HEK293 (cell line): ENCODE measurements around the gene ZNF480.

ENCODE experiments used
- CTCF ChIA-PET: fragments of 350-600 bp; formaldehyde crosslinking; extraction: SDS; loops from one replicate; lab custom pipeline; 2021; ENCODE audit warnings: antibody characterized with exemption; lab: Yijun Ruan, JAX
- POLR2A ChIA-PET: fragments of 300-600 bp; formaldehyde crosslinking; extraction: SDS; loops from one replicate; lab custom pipeline; 2020; ENCODE audit warnings: antibody characterized with exemption, inconsistent platforms; lab: Yijun Ruan, JAX
- H3K27ac ChIP-seq: fragments of 200-500 bp; sonication (Bioruptor generic); 2 replicates; pipeline ENCODE4 v1.5.1; 2014; ENCODE audit warnings: low read depth, low read length, control low read depth, inconsistent platforms; ENCODE audit errors: extremely low read depth
- H3K36me3 ChIP-seq, 2 experiments: fragments of 200-500 bp in 1 of 2; sonication (Bioruptor generic) in 1 of 2; 1 replicate in 1 of 2; 2 replicates in 1 of 2; pipeline ENCODE4 v1.5.1; 2014 to 2017; ENCODE audit warnings: inconsistent platforms in 2 of 2, low read length in 2 of 2; ENCODE audit not compliant: control insufficient read depth in 2 of 2, insufficient read depth in 1 of 2
- H3K4me1 ChIP-seq: fragments of 200-500 bp; sonication (Bioruptor generic); 2 replicates; pipeline ENCODE4 v1.5.1; 2014; ENCODE audit warnings: mild to moderate bottlenecking, low read length, inconsistent platforms; ENCODE audit not compliant: control insufficient read depth, insufficient read depth
- H3K4me3 ChIP-seq: 2 replicates; pipeline ENCODE4 v1.5.1; 2011; ENCODE audit warnings: low read depth, mild to moderate bottlenecking, control low read depth, low read length, moderate library complexity
- H3K9me3 ChIP-seq: fragments of 200-500 bp; sonication (Bioruptor generic); 2 replicates; pipeline ENCODE4 v1.5.1; 2014; ENCODE audit warnings: low read depth, low read length, inconsistent platforms; ENCODE audit not compliant: control insufficient read depth, insufficient read depth
- KLF10 ChIP-seq: fragments of 450-650 bp; IDR thresholded peaks from 2 replicates; pipeline ENCODE4 v1.5.1; 2018; ENCODE audit warnings: missing biosample characterization, mild to moderate bottlenecking, missing genetic modification characterization
- MZF1 ChIP-seq: fragments of 450-650 bp; formaldehyde crosslinking; IDR thresholded peaks from 2 replicates; pipeline ENCODE4 v1.5.1; 2017; ENCODE audit warnings: missing biosample characterization, missing genetic modification characterization, borderline replicate concordance
- PRDM1 ChIP-seq: fragments of 450-650 bp; formaldehyde crosslinking; IDR thresholded peaks from 2 replicates; pipeline ENCODE4; 2016; ENCODE audit warnings: missing biosample characterization, missing genetic modification characterization
- SETDB1 ChIP-seq: IDR thresholded peaks from one replicate; pipeline ENCODE4 v1.6.1; 2017; ENCODE audit warnings: mild to moderate bottlenecking, low read length, moderate library complexity, mixed read lengths; ENCODE audit not compliant: insufficient read length
- WT1 ChIP-seq: fragments of 450-650 bp; formaldehyde crosslinking; IDR thresholded peaks from 2 replicates; pipeline ENCODE4 v1.5.1; 2016; ENCODE audit warnings: missing biosample characterization, missing genetic modification characterization
- ZBTB7A ChIP-seq: fragments of 450-650 bp; formaldehyde crosslinking; IDR thresholded peaks from 2 replicates; pipeline ENCODE4 v1.5.1; 2016; ENCODE audit warnings: low read depth, missing biosample characterization, missing genetic modification characterization
- ZFHX2 ChIP-seq: fragments of 450-650 bp; formaldehyde crosslinking; conservative IDR thresholded peaks from 2 replicates; pipeline ENCODE4 v1.5.1; 2016; ENCODE audit warnings: missing biosample characterization, missing genetic modification characterization
- ZNF155 ChIP-seq: fragments of 450-650 bp; formaldehyde crosslinking; IDR thresholded peaks from 2 replicates; pipeline ENCODE4 v1.5.1; 2016; ENCODE audit warnings: missing biosample characterization, missing genetic modification characterization
- ZNF174 ChIP-seq: fragments of 450-650 bp; formaldehyde crosslinking; IDR thresholded peaks from 2 replicates; pipeline ENCODE4 v1.5.0; 2017; ENCODE audit warnings: missing biosample characterization, mild to moderate bottlenecking, missing genetic modification characterization
- ZNF175 ChIP-seq: fragments of 450-650 bp; formaldehyde crosslinking; IDR thresholded peaks from 2 replicates; pipeline ENCODE4 v1.5.1; 2016; ENCODE audit warnings: missing biosample characterization, missing genetic modification characterization
- ZNF266 ChIP-seq: fragments of 450-650 bp; formaldehyde crosslinking; IDR thresholded peaks from 2 replicates; pipeline ENCODE4 v1.5.1; 2016; ENCODE audit warnings: missing biosample characterization, missing genetic modification characterization, low read depth
- ZNF335 ChIP-seq: fragments of 450-650 bp; formaldehyde crosslinking; conservative IDR thresholded peaks from 2 replicates; pipeline ENCODE4 v1.5.1; 2016; ENCODE audit warnings: missing biosample characterization, missing genetic modification characterization
- ZNF391 ChIP-seq: fragments of 450-650 bp; formaldehyde crosslinking; IDR thresholded peaks from 2 replicates; pipeline ENCODE4 v1.5.1; 2016; ENCODE audit warnings: low read depth, missing biosample characterization, missing genetic modification characterization, borderline replicate concordance
- ZNF501 ChIP-seq: fragments of 450-650 bp; formaldehyde crosslinking; IDR thresholded peaks from 2 replicates; pipeline ENCODE4 v1.5.1; 2016; ENCODE audit warnings: missing biosample characterization, missing genetic modification characterization
- ZNF529 ChIP-seq: fragments of 450-650 bp; formaldehyde crosslinking; IDR thresholded peaks from 2 replicates; pipeline ENCODE4 v1.5.1; 2017; ENCODE audit warnings: missing genetic modification characterization, missing biosample characterization; ENCODE audit not compliant: insufficient replicate concordance
- ZNF530 ChIP-seq: fragments of 450-650 bp; formaldehyde crosslinking; IDR thresholded peaks from 2 replicates; pipeline ENCODE4 v1.5.1; 2016; ENCODE audit warnings: low read depth, missing biosample characterization, missing genetic modification characterization
- ZNF660 ChIP-seq: fragments of 450-650 bp; IDR thresholded peaks from 2 replicates; pipeline ENCODE4 v1.5.1; 2018; ENCODE audit warnings: missing biosample characterization, mild to moderate bottlenecking, missing genetic modification characterization
- ZNF677 ChIP-seq: fragments of 450-650 bp; IDR thresholded peaks from 2 replicates; pipeline ENCODE4 v1.5.0; 2018; ENCODE audit warnings: missing biosample characterization, mild to moderate bottlenecking, missing genetic modification characterization, moderate library complexity
- ZNF768 ChIP-seq: fragments of 450-650 bp; formaldehyde crosslinking; IDR thresholded peaks from 2 replicates; pipeline ENCODE4 v1.5.1; 2018; ENCODE audit warnings: missing biosample characterization, mild to moderate bottlenecking, missing genetic modification characterization
- ZNF785 ChIP-seq: fragments of 450-650 bp; formaldehyde crosslinking; IDR thresholded peaks from 2 replicates; pipeline ENCODE4 v1.5.1; 2016; ENCODE audit warnings: missing biosample characterization, missing genetic modification characterization
- ZSCAN16 ChIP-seq: fragments of 450-650 bp; formaldehyde crosslinking; IDR thresholded peaks from 2 replicates; pipeline ENCODE4 v1.5.1; 2016; ENCODE audit warnings: missing biosample characterization, missing genetic modification characterization
- TF ChIP-seq, protein P1 (sequence below): fragments of 450-650 bp; formaldehyde crosslinking; IDR thresholded peaks from 2 replicates; pipeline ENCODE4 v1.5.1; 2016; ENCODE audit warnings: missing biosample characterization, missing genetic modification characterization
- TF ChIP-seq, protein P2 (sequence below): fragments of 450-650 bp; formaldehyde crosslinking; IDR thresholded peaks from 2 replicates; pipeline ENCODE4 v1.5.1; 2016; ENCODE audit warnings: missing biosample characterization, missing genetic modification characterization, low read depth
- TF ChIP-seq, protein P3 (sequence below): fragments of 450-650 bp; formaldehyde crosslinking; IDR thresholded peaks from 2 replicates; pipeline ENCODE4 v1.5.1; 2016; ENCODE audit warnings: missing biosample characterization, missing genetic modification characterization, borderline replicate concordance

ZNF480 gene

DNA sequence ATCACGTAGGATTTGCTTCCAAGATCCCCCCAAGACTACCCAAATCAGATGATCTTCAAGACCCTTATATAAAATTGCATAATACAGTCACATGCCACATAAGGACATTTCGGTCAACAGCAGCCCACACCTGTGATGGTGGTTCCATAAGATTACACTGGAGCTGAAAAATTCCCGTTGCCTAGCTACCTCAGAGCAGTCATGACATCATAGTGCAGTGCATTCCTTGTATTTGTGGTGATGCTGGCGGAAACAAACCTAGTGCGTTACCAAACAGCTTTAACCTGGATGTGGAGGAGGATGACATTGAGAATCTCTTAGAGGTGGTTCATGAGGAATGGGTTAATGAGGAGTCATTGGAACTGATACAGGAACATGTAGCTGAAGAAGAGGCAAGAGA lies 22.8 kb upstream of the ZNF480 start:
- POLR2A ChIA-PET: interaction anchor here (1.3 kb wide), 1 partner anchor 26 kb away, joined by 5 read pairs; no protein-coding TSS in a partner anchor
- no peaks in the 10 kb centered on the region; the same call in 1 of the 2 replicates for H3K9me3 ChIP-seq
- CTCF ChIA-PET: interaction anchor here (0.6 kb wide), 1 partner anchor 1410 kb away, joined by 5 read pairs; no protein-coding TSS in a partner anchor
- H3K27ac ChIP-seq: no peak overlapping the region
- no peaks in the 10 kb centered on the region for H3K4me1 ChIP-seq
- H3K36me3 ChIP-seq: peaks cover 13 to 25% of the 10 kb centered on the region in 2 experiments; a peak in 2 of 3 replicates
- TF ChIP-seq, protein P1, sequence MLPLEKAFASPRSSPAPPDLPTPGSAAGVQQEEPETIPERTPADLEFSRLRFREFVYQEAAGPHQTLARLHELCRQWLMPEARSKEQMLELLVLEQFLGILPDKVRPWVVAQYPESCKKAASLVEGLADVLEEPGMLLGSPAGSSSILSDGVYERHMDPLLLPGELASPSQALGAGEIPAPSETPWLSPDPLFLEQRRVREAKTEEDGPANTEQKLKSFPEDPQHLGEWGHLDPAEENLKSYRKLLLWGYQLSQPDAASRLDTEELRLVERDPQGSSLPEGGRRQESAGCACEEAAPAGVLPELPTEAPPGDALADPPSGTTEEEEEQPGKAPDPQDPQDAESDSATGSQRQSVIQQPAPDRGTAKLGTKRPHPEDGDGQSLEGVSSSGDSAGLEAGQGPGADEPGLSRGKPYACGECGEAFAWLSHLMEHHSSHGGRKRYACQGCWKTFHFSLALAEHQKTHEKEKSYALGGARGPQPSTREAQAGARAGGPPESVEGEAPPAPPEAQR (tag by site-specific recombination): no peak
- TF ChIP-seq ZNF785: no peak
- no peak for TF ChIP-seq ZNF529 (tag by site-specific recombination)
- no peak for TF ChIP-seq ZNF174
- TF ChIP-seq ZNF266: no peak
- TF ChIP-seq ZNF175: no peak
- no peak for TF ChIP-seq ZFHX2 (tag by site-specific recombination)
- TF ChIP-seq ZNF391 (tag by site-specific recombination): no peak
- no peak for TF ChIP-seq PRDM1 (tag by site-specific recombination)
- no peak for TF ChIP-seq SETDB1
- TF ChIP-seq MZF1 (tag by site-specific recombination): no peak
- TF ChIP-seq ZNF335: no peak
- TF ChIP-seq ZSCAN16 (tag by site-specific recombination): no peak
- TF ChIP-seq ZNF155 (tag by site-specific recombination): no peak
- no peak for TF ChIP-seq ZBTB7A
- TF ChIP-seq WT1: no peak
- TF ChIP-seq, all 188 proteins: peak for 0
- no peak overlapping the region for H3K4me3 ChIP-seq

DNA sequence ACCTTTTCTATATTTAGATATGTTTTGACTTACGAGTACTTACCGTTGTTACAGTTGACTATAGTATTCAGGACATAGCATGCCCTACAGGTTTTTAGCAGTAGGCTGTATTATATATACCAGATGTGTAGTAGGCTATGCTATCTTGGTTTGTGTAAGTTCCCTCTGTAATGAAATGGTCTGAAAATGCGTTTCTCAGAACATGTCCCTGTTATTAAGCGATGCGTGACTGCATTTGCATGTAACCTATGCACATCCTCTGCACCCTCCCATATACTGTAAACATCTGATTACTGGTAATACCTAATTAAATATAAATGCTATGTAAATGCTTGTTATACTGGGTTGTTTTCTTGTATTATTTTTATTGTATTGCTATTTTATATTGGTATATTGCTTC lies 21.0 kb upstream of the ZNF480 start:
- TF ChIP-seq ZNF501 (tag by site-specific recombination): no peak
- TF ChIP-seq ZNF677: no peak
- no peak for TF ChIP-seq ZNF530 (tag by site-specific recombination)
- TF ChIP-seq, protein P2, sequence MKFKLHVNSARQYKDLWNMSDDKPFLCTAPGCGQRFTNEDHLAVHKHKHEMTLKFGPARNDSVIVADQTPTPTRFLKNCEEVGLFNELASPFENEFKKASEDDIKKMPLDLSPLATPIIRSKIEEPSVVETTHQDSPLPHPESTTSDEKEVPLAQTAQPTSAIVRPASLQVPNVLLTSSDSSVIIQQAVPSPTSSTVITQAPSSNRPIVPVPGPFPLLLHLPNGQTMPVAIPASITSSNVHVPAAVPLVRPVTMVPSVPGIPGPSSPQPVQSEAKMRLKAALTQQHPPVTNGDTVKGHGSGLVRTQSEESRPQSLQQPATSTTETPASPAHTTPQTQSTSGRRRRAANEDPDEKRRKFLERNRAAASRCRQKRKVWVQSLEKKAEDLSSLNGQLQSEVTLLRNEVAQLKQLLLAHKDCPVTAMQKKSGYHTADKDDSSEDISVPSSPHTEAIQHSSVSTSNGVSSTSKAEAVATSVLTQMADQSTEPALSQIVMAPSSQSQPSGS (tag by site-specific recombination): no peak
- TF ChIP-seq, protein P3, sequence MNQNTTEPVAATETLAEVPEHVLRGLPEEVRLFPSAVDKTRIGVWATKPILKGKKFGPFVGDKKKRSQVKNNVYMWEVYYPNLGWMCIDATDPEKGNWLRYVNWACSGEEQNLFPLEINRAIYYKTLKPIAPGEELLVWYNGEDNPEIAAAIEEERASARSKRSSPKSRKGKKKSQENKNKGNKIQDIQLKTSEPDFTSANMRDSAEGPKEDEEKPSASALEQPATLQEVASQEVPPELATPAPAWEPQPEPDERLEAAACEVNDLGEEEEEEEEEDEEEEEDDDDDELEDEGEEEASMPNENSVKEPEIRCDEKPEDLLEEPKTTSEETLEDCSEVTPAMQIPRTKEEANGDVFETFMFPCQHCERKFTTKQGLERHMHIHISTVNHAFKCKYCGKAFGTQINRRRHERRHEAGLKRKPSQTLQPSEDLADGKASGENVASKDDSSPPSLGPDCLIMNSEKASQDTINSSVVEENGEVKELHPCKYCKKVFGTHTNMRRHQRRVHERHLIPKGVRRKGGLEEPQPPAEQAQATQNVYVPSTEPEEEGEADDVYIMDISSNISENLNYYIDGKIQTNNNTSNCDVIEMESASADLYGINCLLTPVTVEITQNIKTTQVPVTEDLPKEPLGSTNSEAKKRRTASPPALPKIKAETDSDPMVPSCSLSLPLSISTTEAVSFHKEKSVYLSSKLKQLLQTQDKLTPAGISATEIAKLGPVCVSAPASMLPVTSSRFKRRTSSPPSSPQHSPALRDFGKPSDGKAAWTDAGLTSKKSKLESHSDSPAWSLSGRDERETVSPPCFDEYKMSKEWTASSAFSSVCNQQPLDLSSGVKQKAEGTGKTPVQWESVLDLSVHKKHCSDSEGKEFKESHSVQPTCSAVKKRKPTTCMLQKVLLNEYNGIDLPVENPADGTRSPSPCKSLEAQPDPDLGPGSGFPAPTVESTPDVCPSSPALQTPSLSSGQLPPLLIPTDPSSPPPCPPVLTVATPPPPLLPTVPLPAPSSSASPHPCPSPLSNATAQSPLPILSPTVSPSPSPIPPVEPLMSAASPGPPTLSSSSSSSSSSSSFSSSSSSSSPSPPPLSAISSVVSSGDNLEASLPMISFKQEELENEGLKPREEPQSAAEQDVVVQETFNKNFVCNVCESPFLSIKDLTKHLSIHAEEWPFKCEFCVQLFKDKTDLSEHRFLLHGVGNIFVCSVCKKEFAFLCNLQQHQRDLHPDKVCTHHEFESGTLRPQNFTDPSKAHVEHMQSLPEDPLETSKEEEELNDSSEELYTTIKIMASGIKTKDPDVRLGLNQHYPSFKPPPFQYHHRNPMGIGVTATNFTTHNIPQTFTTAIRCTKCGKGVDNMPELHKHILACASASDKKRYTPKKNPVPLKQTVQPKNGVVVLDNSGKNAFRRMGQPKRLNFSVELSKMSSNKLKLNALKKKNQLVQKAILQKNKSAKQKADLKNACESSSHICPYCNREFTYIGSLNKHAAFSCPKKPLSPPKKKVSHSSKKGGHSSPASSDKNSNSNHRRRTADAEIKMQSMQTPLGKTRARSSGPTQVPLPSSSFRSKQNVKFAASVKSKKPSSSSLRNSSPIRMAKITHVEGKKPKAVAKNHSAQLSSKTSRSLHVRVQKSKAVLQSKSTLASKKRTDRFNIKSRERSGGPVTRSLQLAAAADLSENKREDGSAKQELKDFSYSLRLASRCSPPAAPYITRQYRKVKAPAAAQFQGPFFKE (tag by site-specific recombination): no peak
- no peak for TF ChIP-seq KLF10 (tag by site-specific recombination)
- no peak for TF ChIP-seq ZNF660 (tag by site-specific recombination)
- TF ChIP-seq ZNF768: no peak
- TF ChIP-seq ZNF155 (tag by site-specific recombination): no peak
- ChIA-PET CTCF (no interaction called here), POLR2A (no interaction called here)
- Histone ChIP-seq H3K36me3 (peaks cover 13 to 25% of the 10 kb centered on the region in 2 experiments; a peak in 2 of 3 replicates), H3K9me3 (no peaks in the 10 kb centered on the region; the same call in none of the 2 replicates), H3K4me1 (no peaks in the 10 kb centered on the region), H3K27ac (no peak overlapping the region), H3K4me3 (no peak overlapping the region)
